Measurements from ENCODE around the gene RAB37. TPM values are rescaled to one million over a fixed set of nuclear protein-coding genes. Genes with fewer than 3 reads are reported as not detected.
A peak's percentile ranks its signal among the peaks of the same experiment; 100 is the strongest.

RAB37 gene
- total and polyA plus RNA-seq, 10 donors, result 16.6 to 37.6 (median 24.0) TPM

GRCh38 chr17:74740641-74741387, 3.8 kb downstream of the RAB37 start:
- H3K4me1 ChIP-seq, result peaks cover 53 to 100% (median 98%) of the 10 kb centered on the region in 6 donors
- H3K27ac ChIP-seq, result peak overlapping the region; percentile 74 to 94 (median 85)
- no peaks in the 10 kb centered on the region for H3K9me3 ChIP-seq
- WGBS, 5 donors, result 75 to 92% (median 80%) methylated on average over 14 to 17 of the region's 17 CpGs
- DNase-seq, result peak; percentile 80
- TF ChIP-seq POLR2AphosphoS5 (IDR thresholded peaks at IDR 0.05), result no peak
- no peak for TF ChIP-seq CTCF (IDR thresholded peaks at IDR 0.05 in 8 of 11, conservative IDR thresholded peaks at IDR 0.05 in 3 of 11)
- TF ChIP-seq POLR2A (IDR thresholded peaks at IDR 0.05), result no peak
- H3K36me3 ChIP-seq, result no peaks in the 10 kb centered on the region
- peak overlapping the region in 1 of 8 donors; percentile 11 for H3K4me3 ChIP-seq
- H3K27me3 ChIP-seq (replicated peaks in 1 of 7), result peaks cover 0 to 39% (median 0%) of the 10 kb centered on the region in 7 donors
- intact Hi-C loops (cut with DNase I; ENCODE audit: low total_unique reads), result loop anchor here (5.0 kb wide), 2 partner anchors 41 to 126 kb away; no protein-coding TSS in a partner anchor

- no peak for TF ChIP-seq POLR2A (IDR thresholded peaks at IDR 0.05)
- peak; percentile 48 to 79 (median 76) for TF ChIP-seq POLR2AphosphoS5 (IDR thresholded peaks at IDR 0.05)
- TF ChIP-seq CTCF (IDR thresholded peaks at IDR 0.05 in 8 of 11, conservative IDR thresholded peaks at IDR 0.05 in 3 of 11), result peak in 1 of 11 experiments; percentile 22
- Histone ChIP-seq H3K36me3 (no peaks in the 10 kb centered on the region), H3K27me3 (replicated peaks in 1 of 7) (peaks cover 0 to 28% (median 0%) of the 10 kb centered on the region in 7 donors), H3K9me3 (no peaks in the 10 kb centered on the region), H3K4me3 (peak overlapping the region in 3 of 8 donors; percentile 7 to 50 (median 16)), H3K4me1 (peaks cover 57 to 100% (median 96%) of the 10 kb centered on the region in 6 donors), H3K27ac (peak overlapping the region; percentile 74 to 94 (median 85))
- WGBS, 5 donors, result 0 to 19% (median 7%) methylated on average over 3 to 4 of the region's 4 CpGs
- intact Hi-C loops (cut with DNase I; ENCODE audit: low total_unique reads), result loop anchor here (5.0 kb wide), 2 partner anchors 40 to 125 kb away; no protein-coding TSS in a partner anchor
- peak; percentile 94 for DNase-seq
Measured at GRCh38 chr17:74742153-74742515, 5.1 kb downstream of the RAB37 start.

GRCh38 chr17:74742978-74743545, 6.0 kb downstream of the RAB37 start:
- 85 to 89% (median 86%) methylated on average over 9 of the region's 9 CpGs for WGBS, 5 donors
- Histone ChIP-seq H3K27ac (peak overlapping the region; percentile 74 to 94 (median 85)), H3K27me3 (replicated peaks in 1 of 7) (peaks cover 0 to 19% (median 0%) of the 10 kb centered on the region in 7 donors), H3K36me3 (no peaks in the 10 kb centered on the region), H3K9me3 (no peaks in the 10 kb centered on the region), H3K4me3 (peak overlapping the region in 1 of 8 donors; percentile 50), H3K4me1 (peaks cover 59 to 100% (median 96%) of the 10 kb centered on the region in 6 donors)
- peak; percentile 76 for DNase-seq
- TF ChIP-seq POLR2A (IDR thresholded peaks at IDR 0.05) (no peak), POLR2AphosphoS5 (IDR thresholded peaks at IDR 0.05) (no peak), CTCF (IDR thresholded peaks at IDR 0.05 in 8 of 11, conservative IDR thresholded peaks at IDR 0.05 in 3 of 11) (no peak)
- intact Hi-C loops (cut with DNase I; ENCODE audit: low total_unique reads), result loop anchor here (5.0 kb wide), 2 partner anchors 39 to 124 kb away; no protein-coding TSS in a partner anchor

- 53 to 81% (median 72%) methylated on average over 2 of the region's 2 CpGs for WGBS, 5 donors
- H3K4me3 ChIP-seq, result no peak overlapping the region
- peak; percentile 18 for DNase-seq
- no peaks in the 10 kb centered on the region for H3K36me3 ChIP-seq
- peaks cover 0 to 12% (median 0%) of the 10 kb centered on the region in 7 donors for H3K27me3 ChIP-seq (replicated peaks in 1 of 7)
- intact Hi-C loops (cut with DNase I; ENCODE audit: low total_unique reads), result loop anchor here (5.0 kb wide), 2 partner anchors 39 to 124 kb away; no protein-coding TSS in a partner anchor
- peaks cover 52 to 96% (median 92%) of the 10 kb centered on the region in 6 donors for H3K4me1 ChIP-seq
- no peaks in the 10 kb centered on the region for H3K9me3 ChIP-seq
- peak overlapping the region in 7 of 8 donors; percentile 74 to 94 (median 87) for H3K27ac ChIP-seq
- TF ChIP-seq POLR2AphosphoS5 (IDR thresholded peaks at IDR 0.05) (no peak), CTCF (IDR thresholded peaks at IDR 0.05 in 8 of 11, conservative IDR thresholded peaks at IDR 0.05 in 3 of 11) (no peak), POLR2A (IDR thresholded peaks at IDR 0.05) (no peak)
Measured at GRCh38 chr17:74743755-74744154, 6.7 kb downstream of the RAB37 start.

Measured in spleen (tissue), 11 donors.